ENCODE measurements around the gene ZNF205. TPM values are rescaled to one million over a fixed set of nuclear protein-coding genes. Genes with fewer than 3 reads are reported as not detected.

Gene ZNF205
- total and polyA plus RNA-seq, 2 of the 13 experiments (the other 11 are each of a cell fraction or from before 2014, with no cell fraction given): 5.8 to 10.2 TPM

DNA sequence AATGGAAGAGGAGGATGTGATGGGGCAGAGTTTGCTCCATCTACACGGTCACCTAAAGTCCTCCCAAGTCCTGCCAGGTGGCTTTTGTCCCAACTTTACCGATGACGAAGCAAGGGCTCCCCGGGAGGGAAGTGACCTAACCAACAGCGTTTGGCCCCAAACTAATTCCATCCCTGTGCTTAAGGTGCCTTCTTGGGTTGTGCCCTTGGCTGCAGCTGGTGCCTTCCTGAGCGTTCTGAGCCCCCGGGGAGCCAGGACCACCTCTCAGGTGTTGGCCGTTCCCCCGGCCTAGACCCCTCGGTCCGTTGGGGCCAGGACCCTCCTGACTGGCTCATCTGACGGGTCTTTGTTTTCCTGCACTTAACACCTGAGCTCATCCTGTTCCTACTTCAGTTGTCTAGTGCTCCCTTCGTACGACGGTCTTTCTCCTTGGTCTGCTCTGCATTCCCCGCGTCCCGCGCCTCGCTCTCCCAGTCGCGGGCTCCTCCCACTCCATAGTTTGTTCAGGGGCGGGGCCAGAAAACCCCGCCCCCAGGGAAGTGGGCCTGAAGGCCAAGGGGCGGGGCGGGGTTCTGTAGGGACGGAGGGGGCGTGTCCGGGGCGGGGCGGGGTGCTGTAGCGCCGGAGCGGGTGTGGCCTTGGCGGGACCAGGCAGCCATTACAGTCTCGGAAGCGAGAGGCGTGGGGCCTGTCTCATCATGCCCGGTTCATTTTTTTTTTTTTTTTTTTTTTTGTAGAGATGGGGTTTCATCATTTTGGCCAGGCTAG, 12.5 kb upstream of the ZNF205 start (continued):
- TF ChIP-seq MAX (IDR thresholded peaks at IDR 0.05) (peak; percentile 48; the same call in 1 of the 2 replicates), ZNF547 (CRISPR knock-in tag; IDR thresholded peaks at IDR 0.05) (0 out of 2 replicates have a peak, but pooled peaks have one; percentile 10), POLR2A (IDR thresholded peaks at IDR 0.05; ENCODE audit: insufficient read depth in 1 of 2, low read depth in 2 of 2, low read length in 2 of 2) (peak in 1 of 2 experiments; percentile 58; a peak in 1 of 4 replicates), ZC3H4 (CRISPR knock-in tag; IDR thresholded peaks at IDR 0.05; ENCODE audit: borderline replicate concordance) (no peak), ZNF362 (CRISPR knock-in tag; IDR thresholded peaks at IDR 0.05; ENCODE audit: borderline replicate concordance) (peak; percentile 80), EED (CRISPR knock-in tag; IDR thresholded peaks at IDR 0.05) (0 out of 2 replicates have a peak, but pooled peaks have one; percentile 27), SP4 (CRISPR knock-in tag; IDR thresholded peaks at IDR 0.05) (peak; percentile 67; the same call in 1 of the 2 replicates), SCMH1 (CRISPR knock-in tag; IDR thresholded peaks at IDR 0.05; ENCODE audit: borderline replicate concordance) (no peak), TFDP2 (CRISPR knock-in tag; IDR thresholded peaks at IDR 0.05) (peak; percentile 48), ZNF20 (CRISPR knock-in tag; IDR thresholded peaks at IDR 0.05) (no peak), IRF9 (CRISPR knock-in tag; IDR thresholded peaks at IDR 0.05; ENCODE audit: borderline replicate concordance) (0 out of 2 replicates have a peak, but pooled peaks have one; percentile 27), ZNF572 (CRISPR knock-in tag; IDR thresholded peaks at IDR 0.05) (0 out of 2 replicates have a peak, but pooled peaks have one; percentile 16)
- TF ChIP-seq, protein P1, sequence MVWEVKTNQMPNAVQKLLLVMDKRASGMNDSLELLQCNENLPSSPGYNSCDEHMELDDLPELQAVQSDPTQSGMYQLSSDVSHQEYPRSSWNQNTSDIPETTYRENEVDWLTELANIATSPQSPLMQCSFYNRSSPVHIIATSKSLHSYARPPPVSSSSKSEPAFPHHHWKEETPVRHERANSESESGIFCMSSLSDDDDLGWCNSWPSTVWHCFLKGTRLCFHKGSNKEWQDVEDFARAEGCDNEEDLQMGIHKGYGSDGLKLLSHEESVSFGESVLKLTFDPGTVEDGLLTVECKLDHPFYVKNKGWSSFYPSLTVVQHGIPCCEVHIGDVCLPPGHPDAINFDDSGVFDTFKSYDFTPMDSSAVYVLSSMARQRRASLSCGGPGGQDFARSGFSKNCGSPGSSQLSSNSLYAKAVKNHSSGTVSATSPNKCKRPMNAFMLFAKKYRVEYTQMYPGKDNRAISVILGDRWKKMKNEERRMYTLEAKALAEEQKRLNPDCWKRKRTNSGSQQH (CRISPR knock-in tag; IDR thresholded peaks at IDR 0.05; ENCODE audit: low read depth): no peak
- TF ChIP-seq, protein P2, sequence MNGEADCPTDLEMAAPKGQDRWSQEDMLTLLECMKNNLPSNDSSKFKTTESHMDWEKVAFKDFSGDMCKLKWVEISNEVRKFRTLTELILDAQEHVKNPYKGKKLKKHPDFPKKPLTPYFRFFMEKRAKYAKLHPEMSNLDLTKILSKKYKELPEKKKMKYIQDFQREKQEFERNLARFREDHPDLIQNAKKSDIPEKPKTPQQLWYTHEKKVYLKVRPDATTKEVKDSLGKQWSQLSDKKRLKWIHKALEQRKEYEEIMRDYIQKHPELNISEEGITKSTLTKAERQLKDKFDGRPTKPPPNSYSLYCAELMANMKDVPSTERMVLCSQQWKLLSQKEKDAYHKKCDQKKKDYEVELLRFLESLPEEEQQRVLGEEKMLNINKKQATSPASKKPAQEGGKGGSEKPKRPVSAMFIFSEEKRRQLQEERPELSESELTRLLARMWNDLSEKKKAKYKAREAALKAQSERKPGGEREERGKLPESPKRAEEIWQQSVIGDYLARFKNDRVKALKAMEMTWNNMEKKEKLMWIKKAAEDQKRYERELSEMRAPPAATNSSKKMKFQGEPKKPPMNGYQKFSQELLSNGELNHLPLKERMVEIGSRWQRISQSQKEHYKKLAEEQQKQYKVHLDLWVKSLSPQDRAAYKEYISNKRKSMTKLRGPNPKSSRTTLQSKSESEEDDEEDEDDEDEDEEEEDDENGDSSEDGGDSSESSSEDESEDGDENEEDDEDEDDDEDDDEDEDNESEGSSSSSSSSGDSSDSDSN (CRISPR knock-in tag; IDR thresholded peaks at IDR 0.05): no peak

Measured in HepG2 (cell line).